Gastroesophageal sphincter (tissue), 4 donors: ENCODE data around the gene KLHL30. TPM values are rescaled to one million over a fixed set of nuclear protein-coding genes. Genes with fewer than 3 reads are reported as not detected.
A peak's percentile ranks its signal among the peaks of the same experiment; 100 is the strongest.

Source experiments
- ATAC-seq: fragments of 150-250 bp; one replicate; pipeline ENCODE4 v1.9.1; 2016; ENCODE audit warnings: mild to moderate bottlenecking, moderate library complexity
- H3K27ac ChIP-seq, 4 donors: fragments of 200-600 bp; sonication (generic) in 3 of 4; 1 replicate in 3 of 4; 2 replicates in 1 of 4; pipeline ENCODE4 v1.5.1; 2016 to 2019
- H3K27me3 ChIP-seq: fragments of 200-600 bp; sonication (generic); one replicate; pipeline ENCODE4 v1.5.1; 2019
- H3K36me3 ChIP-seq, 2 donors: fragments of 200-600 bp; sonication (generic); one replicate each; pipeline ENCODE4 v1.5.1; 2019; ENCODE audit warnings: control low read depth in 1 of 2
- H3K4me1 ChIP-seq, 3 donors: fragments of 200-600 bp; sonication (generic); 1 replicate in 2 of 3; 2 replicates in 1 of 3; pipeline ENCODE4 v1.5.1; 2016 to 2019; ENCODE audit warnings: control low read depth in 2 of 3
- H3K4me3 ChIP-seq, 2 donors: fragments of 200-600 bp; sonication (generic); one replicate each; pipeline ENCODE4 v1.5.1; 2019; ENCODE audit warnings: mild to moderate bottlenecking in 1 of 2, moderate library complexity in 1 of 2
- H3K9me3 ChIP-seq, 3 donors: fragments of 200-600 bp; sonication (generic); one replicate each; pipeline ENCODE4 v1.5.1; 2017 to 2019; ENCODE audit warnings: control low read depth in 2 of 3
- CTCF ChIP-seq, 4 experiments: fragments of 200-600 bp in 2 of 4; fragments of 450-650 bp in 2 of 4; sonication (generic) in 1 of 4; IDR thresholded peaks; one replicate each; pipeline ENCODE4 v1.5.1; 2017 to 2019; ENCODE audit warnings: antibody characterized with exemption in 4 of 4, mild to moderate bottlenecking in 2 of 4, moderate library complexity in 2 of 4
- EP300 ChIP-seq: sonication (generic); formaldehyde crosslinking; IDR thresholded peaks from one replicate; pipeline ENCODE4 v1.6.1; 2017; ENCODE audit warnings: antibody characterized with exemption, mild to moderate bottlenecking
- POLR2A ChIP-seq, 2 donors: fragments of 450-650 bp; IDR thresholded peaks; one replicate each; pipeline ENCODE4 v1.6.1; 2017; ENCODE audit warnings: antibody characterized with exemption in 2 of 2, mild to moderate bottlenecking in 2 of 2, moderate library complexity in 1 of 2
- POLR2AphosphoS5 ChIP-seq: sonication (generic); formaldehyde crosslinking; IDR thresholded peaks from one replicate; pipeline ENCODE4 v1.6.1; 2017; ENCODE audit warnings: antibody characterized with exemption
- WGBS, 2 donors: methylation state at CpG; one replicate each; pipeline ENCODE4 v1.1.5; 2018; ENCODE audit warnings: low coverage in 1 of 2; 5-methylcytosine and 5-hydroxymethylcytosine counted together
- total RNA-seq, 4 donors: library from RNA; depleted of rRNA; stranded (reverse); fragments of >200 nt; gene quantifications; one replicate each; pipeline ENCODE4 v1.1.0, GENCODE V29; 2016

KLHL30 gene
- 1 to 10 TPM; 1.3 to 8.1 (median 3.7) TPM for total RNA-seq

GRCh38 chr2:238138331-238139195 is at the start of gene KLHL30:
TSS of gene KLHL30 (plus strand) at chr2:238138668. CDS start at chr2:238140755, 2,087 bp downstream.
- TF ChIP-seq EP300 (no peak), POLR2AphosphoS5 (no peak), CTCF (IDR thresholded peaks at IDR 0.05) (no peak), POLR2A (IDR thresholded peaks at IDR 0.05) (no peak)
- H3K9me3 ChIP-seq = no peaks in the 10 kb centered on the region
- no CpG with 5 or more reads among the region's 22 CpGs for WGBS, 2 donors
- H3K27ac ChIP-seq = peak within 1 kb of the TSS in 3 of 4 donors; percentile 36 to 66 (median 39)
- H3K4me3 ChIP-seq = peak within 1 kb of the TSS; percentile 14 to 48
- H3K36me3 ChIP-seq = peaks cover 0 to 6% of the 10 kb centered on the region in 2 donors
- ATAC-seq = peak; percentile 70
- H3K27me3 ChIP-seq = no peaks in the 10 kb centered on the region
- H3K4me1 ChIP-seq = peaks cover 0 to 57% (median 16%) of the 10 kb centered on the region in 3 donors

GRCh38 chr2:238090887-238091286 is 47.6 kb upstream of the KLHL30 start:
- TF ChIP-seq POLR2AphosphoS5 (no peak), CTCF (IDR thresholded peaks at IDR 0.05) (no peak), EP300 (no peak), POLR2A (IDR thresholded peaks at IDR 0.05) (no peak)
- Histone ChIP-seq H3K36me3 (peaks cover 0 to 22% of the 10 kb centered on the region in 2 donors), H3K9me3 (no peaks in the 10 kb centered on the region), H3K27me3 (no peaks in the 10 kb centered on the region), H3K27ac (no peak overlapping the region), H3K4me3 (no peak overlapping the region), H3K4me1 (no peaks in the 10 kb centered on the region)
- no peak for ATAC-seq
- WGBS, 2 donors = 92 to 93% methylated on average over 3 to 4 of the region's 4 CpGs

- no peak overlapping the region for H3K27ac ChIP-seq
- no peaks in the 10 kb centered on the region for H3K9me3 ChIP-seq
- 94% methylated on average over 7 of the region's 16 CpGs; no CpG with 5 or more reads in 1 of the 2 donors for WGBS, 2 donors
- no peak overlapping the region for H3K4me3 ChIP-seq
- no peak for TF ChIP-seq EP300
- no peak for TF ChIP-seq CTCF (IDR thresholded peaks at IDR 0.05)
- no peak for TF ChIP-seq POLR2A (IDR thresholded peaks at IDR 0.05)
- TF ChIP-seq POLR2AphosphoS5 = no peak
- ATAC-seq = no peak
- H3K4me1 ChIP-seq = no peaks in the 10 kb centered on the region
- H3K27me3 ChIP-seq = no peaks in the 10 kb centered on the region
- H3K36me3 ChIP-seq = peaks cover 0 to 22% of the 10 kb centered on the region in 2 donors
Measured at GRCh38 chr2:238091436-238092060, 46.9 kb upstream of the KLHL30 start.

GRCh38 chr2:238092486-238093035 is 45.9 kb upstream of the KLHL30 start:
- no peaks in the 10 kb centered on the region for H3K9me3 ChIP-seq
- H3K27ac ChIP-seq = no peak overlapping the region
- WGBS, 2 donors = 89% methylated on average over 10 of the region's 12 CpGs; no CpG with 5 or more reads in 1 of the 2 donors
- H3K4me3 ChIP-seq = no peak overlapping the region
- no peak for ATAC-seq
- H3K4me1 ChIP-seq = no peaks in the 10 kb centered on the region
- H3K36me3 ChIP-seq = peaks cover 0 to 22% of the 10 kb centered on the region in 2 donors
- H3K27me3 ChIP-seq = no peaks in the 10 kb centered on the region
- TF ChIP-seq POLR2AphosphoS5 = no peak
- TF ChIP-seq EP300 = no peak
- TF ChIP-seq CTCF (IDR thresholded peaks at IDR 0.05) = no peak
- no peak for TF ChIP-seq POLR2A (IDR thresholded peaks at IDR 0.05)
